ENCODE data around the gene EXOG.

EXOG gene

DNA sequence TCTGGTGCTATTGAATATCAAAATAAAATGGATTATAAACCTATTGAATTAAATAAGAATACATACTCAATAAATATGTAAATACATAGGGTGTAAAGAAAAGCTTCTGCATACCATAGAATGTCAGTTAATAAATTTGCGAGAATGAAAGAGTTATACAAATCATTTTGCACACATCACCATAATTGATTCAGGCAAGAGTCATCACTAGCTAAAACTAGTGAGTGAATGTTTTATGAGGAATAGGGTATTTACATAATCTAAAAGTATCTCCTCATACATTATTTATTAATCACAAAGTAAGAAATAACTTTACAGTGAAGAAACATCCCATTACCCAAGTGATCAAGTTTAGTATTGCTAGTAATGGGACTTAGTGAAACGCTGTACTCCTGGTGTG, 13.6 kb downstream of the EXOG start:
- H3K4me3 ChIP-seq (ENCODE audit: low read length): no peak overlapping the region
- TF ChIP-seq, protein P1, sequence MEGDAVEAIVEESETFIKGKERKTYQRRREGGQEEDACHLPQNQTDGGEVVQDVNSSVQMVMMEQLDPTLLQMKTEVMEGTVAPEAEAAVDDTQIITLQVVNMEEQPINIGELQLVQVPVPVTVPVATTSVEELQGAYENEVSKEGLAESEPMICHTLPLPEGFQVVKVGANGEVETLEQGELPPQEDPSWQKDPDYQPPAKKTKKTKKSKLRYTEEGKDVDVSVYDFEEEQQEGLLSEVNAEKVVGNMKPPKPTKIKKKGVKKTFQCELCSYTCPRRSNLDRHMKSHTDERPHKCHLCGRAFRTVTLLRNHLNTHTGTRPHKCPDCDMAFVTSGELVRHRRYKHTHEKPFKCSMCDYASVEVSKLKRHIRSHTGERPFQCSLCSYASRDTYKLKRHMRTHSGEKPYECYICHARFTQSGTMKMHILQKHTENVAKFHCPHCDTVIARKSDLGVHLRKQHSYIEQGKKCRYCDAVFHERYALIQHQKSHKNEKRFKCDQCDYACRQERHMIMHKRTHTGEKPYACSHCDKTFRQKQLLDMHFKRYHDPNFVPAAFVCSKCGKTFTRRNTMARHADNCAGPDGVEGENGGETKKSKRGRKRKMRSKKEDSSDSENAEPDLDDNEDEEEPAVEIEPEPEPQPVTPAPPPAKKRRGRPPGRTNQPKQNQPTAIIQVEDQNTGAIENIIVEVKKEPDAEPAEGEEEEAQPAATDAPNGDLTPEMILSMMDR (conservative IDR thresholded peaks at IDR 0.05; ENCODE audit: low read length): no peak
- DNase-seq (ENCODE audit: low read depth): no peak

DNA sequence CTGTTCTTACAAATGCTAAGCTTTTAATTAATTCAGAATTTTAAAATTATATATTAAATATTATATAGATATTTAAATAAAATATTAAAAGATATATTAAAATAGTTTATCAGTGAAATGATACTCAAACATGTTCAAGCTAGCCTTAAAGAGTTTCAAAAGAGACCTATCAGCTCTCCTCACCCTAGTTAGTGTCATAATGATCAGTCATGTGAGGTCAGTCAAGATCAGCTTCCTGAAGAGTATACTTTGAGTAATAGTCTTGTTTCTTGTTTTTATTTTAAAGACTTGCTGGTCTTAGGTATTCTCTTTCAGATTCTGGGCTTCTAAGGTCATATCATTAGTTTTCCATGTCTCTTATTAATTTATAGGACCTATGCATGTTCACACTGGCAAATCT, 14.5 kb downstream of the EXOG start:
- no peak overlapping the region for H3K4me3 ChIP-seq (ENCODE audit: low read length)
- no peak for DNase-seq (ENCODE audit: low read depth)
- TF ChIP-seq, protein P1 (conservative IDR thresholded peaks at IDR 0.05; ENCODE audit: low read length): no peak

- DNase-seq (ENCODE audit: low read depth): no peak
- H3K4me3 ChIP-seq (ENCODE audit: low read length): no peak overlapping the region
- TF ChIP-seq, protein P1 (conservative IDR thresholded peaks at IDR 0.05; ENCODE audit: low read length): no peak
Observed at GRCh38 chr3:38511546-38511945, 15.4 kb downstream of the EXOG start.

- TF ChIP-seq, protein P1 (conservative IDR thresholded peaks at IDR 0.05; ENCODE audit: low read length): no peak
- no peak for DNase-seq (ENCODE audit: low read depth)
- no peak overlapping the region for H3K4me3 ChIP-seq (ENCODE audit: low read length)
Observed at GRCh38 chr3:38515367-38515766, 19.2 kb downstream of the EXOG start.

- no peak for DNase-seq (ENCODE audit: low read depth)
- H3K4me3 ChIP-seq (ENCODE audit: low read length): no peak overlapping the region
- TF ChIP-seq, protein P1 (conservative IDR thresholded peaks at IDR 0.05; ENCODE audit: low read length): no peak
Observed at GRCh38 chr3:38516669-38517068, 20.5 kb downstream of the EXOG start.

DNA sequence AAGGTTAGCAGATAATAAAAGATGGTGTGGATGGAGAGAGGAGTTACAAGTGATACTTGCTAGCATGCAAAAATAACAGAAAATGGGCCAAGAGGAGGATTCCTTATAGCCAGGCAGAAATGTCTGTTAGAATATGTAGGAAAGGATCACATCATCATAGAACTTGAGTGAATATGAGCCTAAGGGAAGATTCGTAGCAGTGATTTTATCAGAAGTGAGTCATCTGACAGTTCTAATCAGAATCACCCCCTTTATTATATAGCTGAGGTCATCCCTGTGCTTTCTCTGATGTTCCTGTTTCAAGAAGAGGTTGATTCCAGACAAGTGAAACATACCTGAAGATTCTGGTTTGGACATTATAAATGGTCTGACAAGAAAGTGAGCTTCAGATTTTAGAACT, 22.9 kb downstream of the EXOG start:
- DNase-seq (ENCODE audit: low read depth): no peak
- no peak overlapping the region for H3K4me3 ChIP-seq (ENCODE audit: low read length)
- TF ChIP-seq, protein P1 (conservative IDR thresholded peaks at IDR 0.05; ENCODE audit: low read length): no peak

DNA sequence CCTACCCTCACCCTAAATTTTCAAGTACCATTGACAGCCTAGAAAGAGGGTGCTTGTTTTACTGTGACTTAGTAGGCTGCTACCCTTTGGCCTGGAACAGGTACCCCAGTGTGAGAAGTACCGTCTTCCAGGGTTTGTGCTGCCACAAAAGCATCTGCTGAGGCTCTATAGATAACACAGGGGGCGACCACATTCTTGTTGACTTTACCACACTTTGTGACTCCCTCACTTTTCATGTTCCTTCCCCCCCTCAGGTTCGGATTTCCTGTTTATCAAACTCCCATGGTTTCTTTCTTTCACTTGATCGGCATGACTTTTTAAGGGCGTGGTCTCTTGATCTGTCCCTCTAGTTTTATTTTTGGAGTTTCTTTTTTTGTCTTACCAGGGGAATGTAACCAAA, 23.5 kb downstream of the EXOG start:
- TF ChIP-seq, protein P1 (conservative IDR thresholded peaks at IDR 0.05; ENCODE audit: low read length): no peak
- no peak overlapping the region for H3K4me3 ChIP-seq (ENCODE audit: low read length)
- no peak for DNase-seq (ENCODE audit: low read depth)
